Neural progenitor cell (in vitro differentiated cells): ENCODE results near the gene R3HCC1L. TPM values are rescaled to one million over a fixed set of nuclear protein-coding genes. Genes with fewer than 3 reads are reported as not detected.

ENCODE experiments used
- DNase-seq: peaks from one replicate; pipeline ENCODE4 v3.0.0-alpha.2; 2016; ENCODE audit warnings: low spot score
- H2AFZ ChIP-seq: fragments of 200-600 bp; sonication (generic); replicated peaks from 2 replicates; pipeline ENCODE4 v1.6.1; 2016; ENCODE audit warnings: antibody characterized with exemption
- H3F3A ChIP-seq: fragments of 200-600 bp; sonication (generic); 2 replicates; pipeline ENCODE4 v1.6.1; 2016; ENCODE audit warnings: antibody characterized with exemption, low read depth
- H3K27ac ChIP-seq: fragments of 200-600 bp; sonication (generic); 2 replicates; pipeline ENCODE4 v1.5.1; 2016; ENCODE audit warnings: mild to moderate bottlenecking
- H3K27me3 ChIP-seq: fragments of 200-600 bp; sonication (generic); 2 replicates; pipeline ENCODE4 v1.6.1; 2016; ENCODE audit warnings: mild to moderate bottlenecking, moderate library complexity
- H3K36me3 ChIP-seq: fragments of 200-600 bp; sonication (generic); 2 replicates; pipeline ENCODE4 v1.5.1; 2016
- H3K4me1 ChIP-seq: fragments of 200-600 bp; sonication (generic); 2 replicates; pipeline ENCODE4 v1.6.1; 2016; ENCODE audit warnings: mixed run types
- H3K4me2 ChIP-seq: fragments of 200-600 bp; sonication (generic); 2 replicates; pipeline ENCODE4 v1.6.1; 2016
- H3K4me3 ChIP-seq: fragments of 200-600 bp; sonication (generic); 2 replicates; pipeline ENCODE4 v1.5.1; 2016
- H3K79me2 ChIP-seq: fragments of 200-600 bp; sonication (generic); 2 replicates; pipeline ENCODE4 v1.6.1; 2016; ENCODE audit warnings: low read depth
- H3K9ac ChIP-seq: fragments of 200-600 bp; sonication (generic); 2 replicates; pipeline ENCODE4 v1.6.1; 2016
- H3K9me3 ChIP-seq: fragments of 200-600 bp; sonication (generic); 2 replicates; pipeline ENCODE4 v1.5.1; 2016; ENCODE audit warnings: low read depth
- H4K20me1 ChIP-seq: fragments of 200-600 bp; sonication (generic); 2 replicates; pipeline ENCODE4 v1.6.1; 2016; ENCODE audit warnings: low read depth
- H3K27ac Mint-ChIP-seq: 3 replicates; pipeline ENCODE4 v1.8.0; 2021; ENCODE audit warnings: mixed read lengths
- H3K27me3 Mint-ChIP-seq: 2 replicates; pipeline ENCODE4 v1.8.0; 2022; ENCODE audit warnings: low read depth, mild to moderate bottlenecking, inconsistent platforms, moderate library complexity, mixed read lengths; ENCODE audit not compliant: insufficient read depth
- H3K36me3 Mint-ChIP-seq: 3 replicates; pipeline ENCODE4 v1.8.0; 2021; ENCODE audit warnings: mixed read lengths
- H3K4me1 Mint-ChIP-seq: 3 replicates; pipeline ENCODE4 v1.8.0; 2021; ENCODE audit warnings: mixed read lengths
- H3K4me3 Mint-ChIP-seq: 3 replicates; pipeline ENCODE4 v1.8.0; 2021; ENCODE audit warnings: mild to moderate bottlenecking, moderate library complexity, mixed read lengths
- H3K9me3 Mint-ChIP-seq: 3 replicates; pipeline ENCODE4 v1.8.0; 2020; ENCODE audit warnings: mixed read lengths
- CTCF ChIP-seq: fragments of 200-600 bp; sonication (generic); IDR thresholded peaks from 2 replicates; pipeline ENCODE4 v1.5.1; 2017; ENCODE audit warnings: antibody characterized with exemption, mild to moderate bottlenecking
- EZH2 ChIP-seq: fragments of 200-600 bp; sonication (generic); IDR thresholded peaks from 2 replicates; pipeline ENCODE4 v1.6.1; 2017; ENCODE audit warnings: antibody characterized with exemption, mild to moderate bottlenecking, moderate library complexity
- EZH2phosphoT487 ChIP-seq: fragments of 200-600 bp; sonication (generic); IDR thresholded peaks from 2 replicates; pipeline ENCODE4 v1.6.1; 2017; ENCODE audit warnings: antibody characterized with exemption
- total RNA-seq: library from RNA; depleted of rRNA; stranded (reverse); fragments of >200 nt; gene quantifications from 2 replicates; pipeline ENCODE4 v1.2.3, GENCODE V29; 2015; ENCODE audit warnings: low replicate concordance

Gene R3HCC1L
- total RNA-seq, 1 donor from 2014 or later, result 26.8 TPM

GRCh38 chr10:98195120-98195519, 60.7 kb downstream of the R3HCC1L start:
- TF ChIP-seq EZH2, result no peak
- no peak for TF ChIP-seq CTCF
- TF ChIP-seq EZH2phosphoT487, result no peak
- Histone ChIP-seq H3K4me1 (no peaks in the 10 kb centered on the region), H3F3A (no peaks in the 10 kb centered on the region), H3K27ac (no peak overlapping the region), H3K36me3 (no peaks in the 10 kb centered on the region), H4K20me1 (no peaks in the 10 kb centered on the region), H3K9me3 (no peaks in the 10 kb centered on the region), H2AFZ (no peak overlapping the region), H3K4me2 (no peak overlapping the region), H3K79me2 (no peaks in the 10 kb centered on the region), H3K9ac (no peak overlapping the region), H3K4me3 (no peak overlapping the region), H3K27me3 (no peaks in the 10 kb centered on the region)
- Mint-ChIP-seq H3K4me1 (no peaks in the 10 kb centered on the region), H3K27ac (no peak overlapping the region), H3K9me3 (peaks cover 12% of the 10 kb centered on the region), H3K36me3 (peaks cover 23% of the 10 kb centered on the region), H3K4me3 (no peak overlapping the region), H3K27me3 (no peaks in the 10 kb centered on the region)
- DNase-seq, result no peak

- no peak overlapping the region for H3K4me3 Mint-ChIP-seq
- no peaks in the 10 kb centered on the region for H3K27me3 Mint-ChIP-seq
- H3K27ac ChIP-seq, result no peak overlapping the region
- H3K9me3 Mint-ChIP-seq, result peaks cover 12% of the 10 kb centered on the region
- H3K27ac Mint-ChIP-seq, result no peak overlapping the region
- no peaks in the 10 kb centered on the region for H3K9me3 ChIP-seq
- no peaks in the 10 kb centered on the region for H4K20me1 ChIP-seq
- no peaks in the 10 kb centered on the region for H3K4me1 ChIP-seq
- no peaks in the 10 kb centered on the region for H3K36me3 ChIP-seq
- no peak for TF ChIP-seq EZH2phosphoT487
- TF ChIP-seq EZH2, result no peak
- no peak for TF ChIP-seq CTCF
- DNase-seq, result no peak
- H3K9ac ChIP-seq, result no peak overlapping the region
- H3K4me2 ChIP-seq, result no peak overlapping the region
- H2AFZ ChIP-seq, result no peak overlapping the region
- no peaks in the 10 kb centered on the region for H3F3A ChIP-seq
- H3K4me3 ChIP-seq, result no peak overlapping the region
- H3K4me1 Mint-ChIP-seq, result no peaks in the 10 kb centered on the region
- peaks cover 11% of the 10 kb centered on the region for H3K36me3 Mint-ChIP-seq
- H3K27me3 ChIP-seq, result no peaks in the 10 kb centered on the region
- H3K79me2 ChIP-seq, result no peaks in the 10 kb centered on the region
Observed at GRCh38 chr10:98196985-98197384, 62.5 kb downstream of the R3HCC1L start.

GRCh38 chr10:98201760-98202159, 67.3 kb downstream of the R3HCC1L start:
- H3K4me3 ChIP-seq, result no peak overlapping the region
- H4K20me1 ChIP-seq, result no peaks in the 10 kb centered on the region
- H3K4me1 ChIP-seq, result no peaks in the 10 kb centered on the region
- H3K27me3 Mint-ChIP-seq, result no peaks in the 10 kb centered on the region
- H3K27ac ChIP-seq, result no peak overlapping the region
- no peaks in the 10 kb centered on the region for H3K27me3 ChIP-seq
- no peak overlapping the region for H3K9ac ChIP-seq
- H3F3A ChIP-seq, result no peaks in the 10 kb centered on the region
- no peaks in the 10 kb centered on the region for H3K36me3 ChIP-seq
- no peak overlapping the region for H3K27ac Mint-ChIP-seq
- no peak overlapping the region for H2AFZ ChIP-seq
- no peaks in the 10 kb centered on the region for H3K4me1 Mint-ChIP-seq
- DNase-seq, result no peak
- no peak overlapping the region for H3K4me2 ChIP-seq
- H3K9me3 Mint-ChIP-seq, result no peaks in the 10 kb centered on the region
- no peaks in the 10 kb centered on the region for H3K9me3 ChIP-seq
- no peak overlapping the region for H3K4me3 Mint-ChIP-seq
- H3K36me3 Mint-ChIP-seq, result no peaks in the 10 kb centered on the region
- TF ChIP-seq EZH2phosphoT487 (no peak), EZH2 (no peak), CTCF (no peak)
- H3K79me2 ChIP-seq, result no peaks in the 10 kb centered on the region

- DNase-seq, result no peak
- no peaks in the 10 kb centered on the region for H3K4me1 ChIP-seq
- H3K9me3 ChIP-seq, result no peaks in the 10 kb centered on the region
- Mint-ChIP-seq H3K4me3 (no peak overlapping the region), H3K36me3 (no peaks in the 10 kb centered on the region), H3K9me3 (no peaks in the 10 kb centered on the region), H3K27me3 (no peaks in the 10 kb centered on the region), H3K27ac (no peak overlapping the region), H3K4me1 (no peaks in the 10 kb centered on the region)
- H3K4me2 ChIP-seq, result no peak overlapping the region
- no peaks in the 10 kb centered on the region for H3K36me3 ChIP-seq
- no peak overlapping the region for H3K27ac ChIP-seq
- TF ChIP-seq EZH2phosphoT487, result no peak
- TF ChIP-seq EZH2, result no peak
- TF ChIP-seq CTCF, result no peak
- H3K4me3 ChIP-seq, result no peak overlapping the region
- no peak overlapping the region for H2AFZ ChIP-seq
- no peaks in the 10 kb centered on the region for H4K20me1 ChIP-seq
- no peaks in the 10 kb centered on the region for H3K79me2 ChIP-seq
- H3F3A ChIP-seq, result no peaks in the 10 kb centered on the region
- H3K27me3 ChIP-seq, result no peaks in the 10 kb centered on the region
- no peak overlapping the region for H3K9ac ChIP-seq
Observed at GRCh38 chr10:98202378-98202777, 67.9 kb downstream of the R3HCC1L start.
